H9 (cell line): ENCODE measurements around the gene SHBG. TPM values are rescaled to one million over a fixed set of nuclear protein-coding genes. Genes with fewer than 3 reads are reported as not detected.

Experiments used
- DNase-seq: peaks from one replicate; pipeline ENCODE4 v3.0.0-alpha.2; 2017
- H2AFZ ChIP-seq: one replicate; pipeline ENCODE4 v1.6.1; 2013; ENCODE audit warnings: mild to moderate bottlenecking, low read length, control low read depth, moderate library complexity
- H2AK5ac ChIP-seq: 2 replicates; pipeline ENCODE4 v1.6.1; 2013; ENCODE audit warnings: low read length, control low read depth, mixed read lengths; ENCODE audit not compliant: insufficient read length
- H2BK120ac ChIP-seq: one replicate; pipeline ENCODE4 v1.6.1; 2013; ENCODE audit warnings: low read depth, mild to moderate bottlenecking, low read length, control low read depth, inconsistent platforms; ENCODE audit not compliant: poor library complexity, severe bottlenecking
- H2BK12ac ChIP-seq: 2 replicates; pipeline ENCODE4 v1.6.1; 2013; ENCODE audit warnings: low read length, control low read depth, mixed read lengths, low read depth; ENCODE audit not compliant: insufficient read length
- H2BK15ac ChIP-seq: 2 replicates; pipeline ENCODE4 v1.6.1; 2013; ENCODE audit warnings: low read depth, low read length, control low read depth
- H2BK20ac ChIP-seq: one replicate; pipeline ENCODE4 v1.6.1; 2013; ENCODE audit warnings: low read depth, mild to moderate bottlenecking, low read length, control low read depth, inconsistent platforms; ENCODE audit not compliant: poor library complexity, severe bottlenecking
- H2BK5ac ChIP-seq: 2 replicates; pipeline ENCODE4 v1.6.1; 2013; ENCODE audit warnings: low read length, control low read depth, mixed read lengths; ENCODE audit not compliant: insufficient read length
- H3K14ac ChIP-seq: 2 replicates; pipeline ENCODE4 v1.6.1; 2013; ENCODE audit warnings: low read length, control low read depth; ENCODE audit not compliant: insufficient read depth
- H3K18ac ChIP-seq: 2 replicates; pipeline ENCODE4 v1.6.1; 2013; ENCODE audit warnings: low read depth, mild to moderate bottlenecking, mixed read lengths, low read length, control low read depth; ENCODE audit not compliant: insufficient read length
- H3K23ac ChIP-seq: 2 replicates; pipeline ENCODE4 v1.6.1; 2013; ENCODE audit warnings: low read length, control low read depth, mixed read lengths, low read depth; ENCODE audit not compliant: insufficient read length
- H3K23me2 ChIP-seq: 2 replicates; pipeline ENCODE4 v1.6.1; 2013; ENCODE audit warnings: low read depth, mild to moderate bottlenecking, mixed read lengths, low read length, control low read depth; ENCODE audit not compliant: insufficient read length, poor library complexity, severe bottlenecking
- H3K27ac ChIP-seq: 2 replicates; pipeline ENCODE4 v1.5.1; 2013; ENCODE audit warnings: low read length, control low read depth, mixed read lengths, low read depth; ENCODE audit not compliant: insufficient read length
- H3K27me3 ChIP-seq: 2 replicates; pipeline ENCODE4 v1.6.1; 2013; ENCODE audit warnings: low read length, control low read depth, inconsistent platforms; ENCODE audit not compliant: insufficient read depth
- H3K4ac ChIP-seq: 2 replicates; pipeline ENCODE4 v1.6.1; 2013; ENCODE audit warnings: low read depth, mild to moderate bottlenecking, control low read depth, inconsistent platforms, low read length, moderate library complexity
- H3K4me1 ChIP-seq: 2 replicates; pipeline ENCODE4 v1.6.1; 2013; ENCODE audit warnings: low read length, control low read depth, inconsistent platforms; ENCODE audit not compliant: insufficient read depth
- H3K4me2 ChIP-seq: 2 replicates; pipeline ENCODE4 v1.6.1; 2013; ENCODE audit warnings: low read length, control low read depth, mixed read lengths; ENCODE audit not compliant: insufficient read length, insufficient read depth
- H3K56ac ChIP-seq: 2 replicates; pipeline ENCODE4 v1.6.1; 2013; ENCODE audit warnings: low read depth, mild to moderate bottlenecking, mixed read lengths, low read length, control low read depth; ENCODE audit not compliant: insufficient read length
- H3K79me1 ChIP-seq: 2 replicates; pipeline ENCODE4 v1.6.1; 2013; ENCODE audit warnings: low read depth, mild to moderate bottlenecking, moderate library complexity, low read length, control low read depth, inconsistent platforms; ENCODE audit not compliant: insufficient read depth, poor library complexity, severe bottlenecking
- H3K79me2 ChIP-seq: 2 replicates; pipeline ENCODE4 v1.6.1; 2013; ENCODE audit warnings: low read length, control low read depth, inconsistent platforms; ENCODE audit not compliant: insufficient read depth
- H3K9ac ChIP-seq: 2 replicates; pipeline ENCODE4 v1.6.1; 2013; ENCODE audit warnings: low read length, control low read depth, mixed read lengths; ENCODE audit not compliant: insufficient read length; ENCODE audit errors: extremely low read depth
- H3K9me3 ChIP-seq: one replicate; pipeline ENCODE4 v1.6.1; 2013; ENCODE audit warnings: low read depth, low read length, inconsistent platforms; ENCODE audit not compliant: control insufficient read depth
- H3T11ph ChIP-seq: one replicate; pipeline ENCODE4 v1.6.1; 2013; ENCODE audit warnings: mild to moderate bottlenecking, low read length, control low read depth, inconsistent platforms
- H4K20me1 ChIP-seq: one replicate; pipeline ENCODE4 v1.6.1; 2013; ENCODE audit not compliant: control insufficient read depth, insufficient read length, insufficient read depth
- H4K5ac ChIP-seq: 2 replicates; pipeline ENCODE4 v1.6.1; 2013; ENCODE audit warnings: low read depth, mild to moderate bottlenecking, mixed read lengths, low read length, control low read depth; ENCODE audit not compliant: insufficient read length
- H4K8ac ChIP-seq: replicated peaks from 2 replicates; pipeline ENCODE4 v1.6.1; 2013; ENCODE audit warnings: low read length, control low read depth, mixed read lengths, low read depth; ENCODE audit not compliant: insufficient read length
- H4K91ac ChIP-seq: 2 replicates; pipeline ENCODE4 v1.6.1; 2013; ENCODE audit warnings: low read depth, mild to moderate bottlenecking, moderate library complexity, mixed read lengths, low read length, control low read depth; ENCODE audit not compliant: insufficient read length
- H3K27ac Mint-ChIP-seq, 3 experiments: 2 replicates in 2 of 3; 3 replicates in 1 of 3; pipeline ENCODE4 v1.8.0; 2020 to 2021; ENCODE audit warnings: mixed read lengths in 3 of 3, mild to moderate bottlenecking in 1 of 3, moderate library complexity in 1 of 3
- H3K27me3 Mint-ChIP-seq: 2 replicates; pipeline ENCODE4 v1.8.0; 2021; ENCODE audit warnings: low read depth, mild to moderate bottlenecking, moderate library complexity, mixed read lengths
- H3K36me3 Mint-ChIP-seq, 3 experiments: 2 replicates in 2 of 3; 3 replicates in 1 of 3; pipeline ENCODE4 v1.8.0; 2020 to 2021; ENCODE audit warnings: low read depth in 3 of 3, mixed read lengths in 3 of 3; ENCODE audit not compliant: insufficient read depth in 1 of 3
- H3K4me1 Mint-ChIP-seq, 2 experiments: 2 replicates each; pipeline ENCODE4 v1.8.0; 2020; ENCODE audit warnings: mixed read lengths in 2 of 2
- H3K4me3 Mint-ChIP-seq, 2 experiments: 2 replicates in 1 of 2; 3 replicates in 1 of 2; pipeline ENCODE4 v1.8.0; 2020 to 2021; ENCODE audit warnings: mild to moderate bottlenecking in 2 of 2, mixed read lengths in 2 of 2, moderate library complexity in 1 of 2
- H3K9me3 Mint-ChIP-seq, 2 experiments: 2 replicates in 1 of 2; 3 replicates in 1 of 2; pipeline ENCODE4 v1.8.0; 2020; ENCODE audit warnings: mild to moderate bottlenecking in 2 of 2, mixed read lengths in 2 of 2, moderate library complexity in 1 of 2
- CTCF ChIP-seq: fragments of 200-600 bp; sonication (generic); conservative IDR thresholded peaks from 3 replicates; pipeline ENCODE4 v1.8.0; 2021; ENCODE audit warnings: antibody characterized with exemption, mild to moderate bottlenecking
- WGBS: extraction: QIAGEN DNeasy Blood & Tissue Kit; methylation state at CpG from one replicate; pipeline ENCODE4 v1.1.7; 2013; ENCODE audit warnings: missing lambda C conversion rate, low lambda C conversion rate, mixed read lengths; ENCODE audit not compliant: insufficient read length; ENCODE audit errors: extremely low coverage; 5-methylcytosine and 5-hydroxymethylcytosine counted together
- total RNA-seq: library from RNA; stranded (reverse); gene quantifications from 2 replicates; pipeline ENCODE4 v1.2.1, GENCODE V29; 2021

The SHBG gene
- total RNA-seq, 1 experiment from 2014 or later = 1.6 TPM

GRCh38 chr17:7611635-7612293, 18.2 kb upstream of the SHBG start:
- Histone ChIP-seq H3K14ac (no peak overlapping the region), H2BK120ac (no peak overlapping the region), H3K4me2 (no peak overlapping the region), H3K18ac (no peak overlapping the region), H3K27me3 (no peaks in the 10 kb centered on the region), H2AFZ (no peak overlapping the region), H2BK20ac (no peak overlapping the region), H3K79me1 (no peaks in the 10 kb centered on the region), H3K4ac (no peak overlapping the region), H2BK5ac (no peak overlapping the region), H4K20me1 (no peaks in the 10 kb centered on the region), H3K9ac (peak overlapping the region; percentile 33), H3K4me1 (peaks cover 5% of the 10 kb centered on the region), H2AK5ac (no peak overlapping the region), H3K23ac (no peak overlapping the region), H3K27ac (no peak overlapping the region), H2BK12ac (no peak overlapping the region), H2BK15ac (no peak overlapping the region), H4K91ac (no peak overlapping the region), H4K5ac (no peak overlapping the region), H3K23me2 (peaks cover 7% of the 10 kb centered on the region), H3K9me3 (no peaks in the 10 kb centered on the region), H3K79me2 (peaks cover 9% of the 10 kb centered on the region; the same call in 1 of the 2 replicates), H4K8ac (no peak overlapping the region), H3K56ac (no peak overlapping the region), H3T11ph (no peak overlapping the region)
- DNase-seq = no peak
- WGBS = no CpG with 5 or more reads among the region's 3 CpGs
- Mint-ChIP-seq H3K27me3 (no peaks in the 10 kb centered on the region), H3K9me3 (no peaks in the 10 kb centered on the region), H3K4me1 (peaks cover 22 to 23% of the 10 kb centered on the region in 2 experiments), H3K4me3 (peak overlapping the region in 1 of 2 experiments; percentile 89; a peak in 3 of 5 replicates), H3K36me3 (peaks cover 6 to 20% (median 14%) of the 10 kb centered on the region in 3 experiments; a peak in 6 of 7 replicates), H3K27ac (peak overlapping the region in 1 of 3 experiments; percentile 68; a peak in 2 of 7 replicates)
- TF ChIP-seq CTCF = no peak
